ENCODE measurements around the gene DPP6.

DPP6 gene

DNA sequence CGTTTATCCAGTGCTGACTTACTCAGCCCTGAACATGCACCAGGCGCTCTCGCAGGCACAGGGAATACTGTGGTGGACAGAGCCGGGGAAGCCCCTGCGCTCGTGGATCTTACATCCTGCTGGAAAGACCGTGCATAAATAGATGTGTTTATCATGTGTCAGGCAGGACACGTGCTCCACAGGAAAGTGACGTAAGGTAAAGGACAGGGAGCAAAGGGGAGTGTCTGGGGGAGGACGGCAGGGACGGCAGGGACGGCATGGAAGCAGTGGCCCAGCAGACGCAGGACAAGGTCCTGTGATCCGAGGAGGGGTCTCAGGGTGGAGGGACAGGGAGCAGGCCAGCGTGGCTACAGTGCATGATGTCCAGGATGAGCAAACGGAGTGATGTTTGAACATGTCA lies 540.2 kb downstream of the DPP6 start:
- DNase-seq (ENCODE audit: low spot score), result no peak

DNA sequence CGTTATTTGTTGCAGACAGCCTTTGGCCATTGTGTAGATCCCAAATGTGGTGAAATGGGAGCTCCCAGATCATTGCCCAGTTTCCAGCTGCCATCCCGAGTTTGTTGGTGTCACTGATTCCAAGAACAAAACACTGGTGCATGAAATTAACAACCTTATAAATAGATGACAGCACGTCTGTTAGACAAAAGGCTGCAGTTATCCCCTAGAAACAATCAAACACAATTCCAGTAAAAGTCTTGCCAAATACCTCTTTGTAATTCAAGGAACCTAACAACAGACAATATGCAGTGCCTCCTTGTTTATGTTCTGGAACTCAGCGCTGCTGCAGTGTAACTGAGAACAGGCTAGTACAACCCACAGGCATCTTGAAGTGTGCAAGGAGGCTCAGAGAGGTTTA lies 546.2 kb downstream of the DPP6 start:
- no peak for DNase-seq (ENCODE audit: low spot score)

DNA sequence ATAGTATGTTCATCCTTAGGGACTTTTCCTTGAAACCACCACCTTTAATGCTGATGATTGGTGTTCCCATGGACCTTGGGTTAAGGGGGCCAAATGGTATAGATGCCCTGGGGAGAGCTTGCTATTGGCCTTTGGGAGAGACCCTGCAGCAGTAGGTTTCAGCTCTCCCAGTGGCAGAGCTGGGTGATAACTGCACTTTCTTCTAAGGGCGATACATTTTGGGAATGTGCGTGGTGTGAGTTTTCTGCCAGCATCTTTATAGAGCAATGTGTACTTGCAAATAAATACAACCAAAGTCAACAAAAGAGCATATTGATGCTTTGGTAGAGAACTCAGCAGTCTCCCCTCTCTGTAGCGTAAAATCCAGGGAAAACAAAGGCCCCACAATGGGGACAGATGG lies 546.7 kb downstream of the DPP6 start:
- no peak for DNase-seq (ENCODE audit: low spot score)

DNA sequence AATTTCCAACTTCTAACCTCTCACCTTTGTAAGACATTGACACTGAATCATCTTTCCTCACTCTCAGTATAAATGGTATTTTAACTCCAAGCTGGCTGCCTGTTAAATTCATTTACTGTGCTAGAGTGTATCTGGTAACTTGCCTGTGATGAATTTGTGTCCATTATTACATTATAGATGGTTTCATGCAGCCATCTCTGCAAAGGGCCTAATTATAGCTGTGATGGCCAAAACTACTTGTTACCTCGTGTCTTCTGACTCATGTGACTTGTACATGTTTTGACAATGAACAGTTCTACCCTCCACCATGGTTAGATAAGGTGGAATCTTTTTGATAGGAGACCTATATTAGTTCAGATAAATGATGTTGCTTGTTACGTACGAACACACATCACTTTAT lies 558.7 kb downstream of the DPP6 start:
- DNase-seq (ENCODE audit: low spot score), result no peak

DNA sequence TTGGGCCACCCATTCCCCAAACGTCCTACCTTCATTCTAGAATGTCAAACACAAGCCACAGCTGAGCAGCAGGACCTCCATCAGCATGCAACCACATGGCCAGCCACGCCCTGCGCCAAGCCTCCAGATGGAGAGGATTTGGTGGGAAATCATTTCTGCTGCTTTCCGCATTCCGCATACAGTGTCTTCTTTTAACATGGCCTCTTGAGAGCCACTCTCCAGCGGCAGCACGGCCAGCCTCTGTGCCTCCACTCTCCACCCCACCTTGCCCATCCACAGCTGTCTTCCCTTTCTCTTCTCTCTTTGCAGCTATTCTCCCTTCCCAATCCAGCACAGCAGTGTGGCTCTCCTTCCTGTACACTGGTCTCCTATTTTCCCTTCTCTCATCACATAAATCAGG lies 561.6 kb downstream of the DPP6 start:
- DNase-seq (ENCODE audit: low spot score), result no peak

DNA sequence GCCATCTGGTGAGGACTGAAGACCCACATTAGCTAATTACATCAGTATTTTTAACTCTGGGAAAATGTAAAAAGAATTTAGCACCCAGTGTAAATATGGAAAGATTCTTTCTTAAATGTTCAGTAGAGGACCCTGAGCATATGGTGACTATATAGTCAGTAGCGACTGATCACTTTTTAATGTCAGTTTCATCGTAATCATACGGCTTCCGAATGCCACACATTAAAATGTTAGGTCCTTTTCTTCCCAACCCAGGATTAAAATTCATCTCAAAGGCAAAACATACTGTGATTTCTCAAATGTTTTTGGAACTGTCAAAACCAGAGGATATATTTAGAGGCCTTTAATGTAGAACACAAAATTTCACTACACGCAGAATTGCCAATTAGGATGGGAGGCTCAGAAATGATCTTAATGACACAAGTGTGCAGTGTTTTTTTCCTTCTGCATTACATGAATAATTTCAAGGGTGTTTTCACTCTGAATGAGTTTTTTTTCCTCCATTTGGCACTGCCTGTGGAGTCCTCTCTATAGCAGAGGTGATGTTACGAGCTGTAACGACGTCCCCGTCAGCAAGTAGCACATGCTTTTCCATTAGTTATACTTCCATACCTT lies 568.0 kb downstream of the DPP6 start:
- DNase-seq (ENCODE audit: low spot score), result no peak

DNA sequence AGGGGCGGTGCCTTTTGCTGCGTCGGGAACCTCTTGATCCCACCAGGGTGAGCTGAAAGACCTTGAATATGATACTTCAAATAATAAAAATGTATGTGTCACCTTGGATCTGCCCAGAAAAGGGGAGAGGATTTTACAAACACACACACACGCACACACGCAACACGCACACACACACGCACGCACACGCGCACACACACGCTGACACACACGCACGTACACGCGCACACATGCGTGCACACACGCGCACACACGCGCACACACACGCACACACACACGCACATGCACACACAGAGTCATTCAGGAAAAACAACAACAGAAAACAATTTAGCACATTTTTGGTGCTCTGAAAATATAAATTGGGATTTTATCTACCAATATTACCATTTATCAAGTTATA lies 571.2 kb downstream of the DPP6 start:
- no peak for DNase-seq (ENCODE audit: low spot score)

DNA sequence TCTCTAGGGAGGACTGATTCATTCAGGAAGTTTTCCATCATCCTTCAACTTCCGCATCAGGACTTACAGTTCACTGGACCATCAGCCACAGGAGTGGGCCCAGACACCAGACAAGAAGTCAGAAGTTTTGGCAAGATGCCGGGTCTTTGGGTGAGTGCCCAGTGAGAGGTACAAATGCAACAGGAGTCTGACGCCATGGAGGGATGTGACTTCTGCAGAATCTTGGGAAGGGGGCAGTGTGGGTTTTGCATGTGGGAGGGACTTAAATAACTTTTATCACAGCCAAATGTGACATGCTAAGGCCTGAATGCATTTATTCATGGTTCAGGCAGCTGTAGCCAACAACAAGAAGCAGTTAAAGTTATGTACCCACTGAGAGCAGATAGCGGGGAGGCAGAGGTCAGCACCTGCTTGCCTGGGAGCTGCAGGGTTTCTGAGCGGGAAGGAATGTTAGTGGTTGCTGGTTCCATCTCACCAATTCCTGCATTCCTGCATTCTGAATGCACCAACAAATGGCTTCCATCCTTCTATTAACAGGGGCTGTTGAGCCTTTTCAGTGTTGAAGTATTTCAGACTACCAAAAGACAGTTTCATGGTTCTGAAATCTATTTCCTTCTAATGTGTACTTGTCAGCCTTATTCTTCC lies 575.6 kb downstream of the DPP6 start:
- DNase-seq (ENCODE audit: low spot score), result peak; percentile 34

DNA sequence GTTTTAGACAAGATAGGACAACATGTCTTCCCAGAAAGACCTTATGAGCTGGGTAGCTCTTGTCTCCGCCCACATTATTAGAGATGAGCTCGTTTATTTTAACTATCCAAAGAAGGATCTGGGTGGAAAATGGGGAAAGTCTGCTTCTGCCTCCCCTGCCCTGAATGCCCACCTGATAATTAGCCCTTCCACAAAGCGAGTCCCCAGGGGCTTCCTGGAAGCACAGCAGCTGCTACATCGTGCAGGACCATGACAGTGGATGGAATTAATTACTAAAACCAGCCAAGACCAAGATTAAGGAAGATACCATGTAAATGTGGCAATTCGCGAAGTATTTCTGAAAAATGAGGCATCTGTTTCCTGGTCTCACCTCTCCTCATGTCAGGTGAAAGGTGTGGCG lies 576.4 kb downstream of the DPP6 start:
- DNase-seq (ENCODE audit: low spot score), result no peak

DNA sequence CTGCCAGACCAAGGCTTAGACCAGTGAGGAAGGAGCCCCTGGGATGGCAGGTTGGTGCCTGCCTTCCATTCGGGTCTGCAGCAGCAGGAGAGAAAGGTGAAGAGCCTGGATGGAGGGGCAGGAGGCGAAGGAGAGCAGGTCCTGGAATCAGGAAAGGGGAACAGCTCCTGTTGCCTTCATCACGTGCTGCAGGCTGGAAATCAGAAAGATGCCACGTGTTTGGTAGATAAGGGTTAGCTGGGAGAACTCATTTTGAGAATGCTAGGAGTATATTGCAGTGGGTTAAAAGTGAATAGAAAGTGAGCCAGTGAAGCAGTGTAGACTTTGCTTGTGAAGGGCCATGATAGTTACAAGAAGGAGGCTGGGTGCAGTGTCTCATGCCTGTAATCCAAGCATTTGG lies 579.0 kb downstream of the DPP6 start:
- DNase-seq (ENCODE audit: low spot score), result no peak

DNA sequence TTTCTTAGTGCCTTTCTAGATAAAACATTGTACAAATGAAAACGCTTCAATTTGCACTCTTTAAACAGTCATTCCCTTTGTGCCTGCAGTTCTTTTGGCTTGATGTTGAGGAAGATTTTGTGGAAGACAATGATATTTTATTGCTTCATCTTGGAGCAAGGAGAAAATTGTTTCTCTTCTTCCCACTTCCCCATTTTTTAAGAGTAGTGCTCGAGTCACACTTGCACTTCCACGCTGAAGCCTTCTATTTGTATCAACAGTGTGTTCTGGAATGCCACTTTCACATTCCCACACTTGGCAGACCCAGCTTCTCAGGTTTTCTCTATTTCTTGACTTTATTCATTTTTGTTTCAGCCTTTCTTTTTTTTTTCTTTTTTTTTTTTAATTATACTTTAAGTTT lies 581.4 kb downstream of the DPP6 start:
- DNase-seq (ENCODE audit: low spot score), result no peak

DNA sequence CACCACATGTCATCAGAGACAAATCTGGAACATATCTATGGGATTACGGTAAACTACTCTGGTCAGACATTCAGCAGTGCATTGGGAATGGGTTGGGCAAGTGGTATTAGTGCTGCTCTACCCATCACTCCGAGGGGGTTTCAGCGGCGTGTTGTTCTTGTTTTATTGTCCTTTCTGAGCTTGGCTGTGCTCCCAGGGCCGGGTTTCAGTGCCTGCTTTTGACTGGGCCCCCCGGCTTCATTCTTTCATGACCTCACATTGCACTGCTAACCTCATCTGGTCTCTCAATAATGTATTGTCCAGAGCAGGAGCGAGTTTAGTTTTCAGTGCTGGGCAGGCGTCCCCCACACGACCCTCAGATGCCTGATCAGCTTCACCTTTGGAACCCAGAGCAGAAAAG lies 586.1 kb downstream of the DPP6 start:
- DNase-seq (ENCODE audit: low spot score), result no peak

DNA sequence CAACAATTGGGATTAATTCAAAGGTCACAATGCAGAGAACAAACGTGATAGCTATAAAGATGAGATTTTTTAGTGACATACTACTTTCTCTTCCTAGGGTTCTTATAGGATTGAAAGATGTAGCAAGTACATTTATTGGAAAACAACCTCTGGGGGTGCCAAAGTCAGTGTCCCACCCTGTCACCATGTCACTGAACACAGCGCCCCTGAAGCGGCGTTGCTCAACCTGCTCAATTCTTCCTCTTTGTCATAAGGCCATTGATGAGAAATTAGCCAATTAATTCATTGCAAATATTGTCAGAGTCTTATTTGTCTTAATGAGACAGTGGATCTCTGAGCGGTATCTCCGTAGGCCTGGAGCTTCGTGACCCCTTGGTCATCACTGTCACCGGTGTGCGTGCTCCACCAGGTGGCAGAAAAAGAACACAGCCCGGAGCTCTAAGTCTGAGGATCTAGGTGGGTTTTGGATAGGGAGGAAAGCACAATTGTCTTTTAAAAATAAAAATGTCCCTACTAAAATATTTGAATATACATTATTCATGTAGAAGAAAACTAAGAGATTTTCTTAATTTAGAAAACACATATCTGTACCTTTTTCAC lies 588.2 kb downstream of the DPP6 start:
- DNase-seq (ENCODE audit: low spot score), result peak; percentile 55

DNA sequence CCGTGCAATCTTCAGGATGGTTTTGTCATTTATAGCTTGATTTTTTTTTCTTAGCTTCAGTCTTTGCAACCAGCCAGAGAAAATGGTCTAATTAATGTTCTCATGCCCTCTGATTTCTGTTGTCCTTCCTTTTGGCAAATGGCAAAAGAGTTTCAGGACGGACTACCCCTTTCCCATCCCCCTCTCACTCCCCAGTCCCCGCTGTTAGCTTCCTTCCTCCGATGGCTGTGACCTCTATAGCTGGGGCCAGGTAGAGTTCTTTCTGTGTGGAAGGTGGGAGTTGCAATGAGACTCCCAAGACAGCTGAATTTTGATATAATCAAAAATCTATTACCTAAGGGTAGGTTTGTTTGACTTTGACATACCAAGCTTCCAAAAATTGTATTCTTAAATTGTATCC lies 588.7 kb downstream of the DPP6 start:
- DNase-seq (ENCODE audit: low spot score), result no peak

DNA sequence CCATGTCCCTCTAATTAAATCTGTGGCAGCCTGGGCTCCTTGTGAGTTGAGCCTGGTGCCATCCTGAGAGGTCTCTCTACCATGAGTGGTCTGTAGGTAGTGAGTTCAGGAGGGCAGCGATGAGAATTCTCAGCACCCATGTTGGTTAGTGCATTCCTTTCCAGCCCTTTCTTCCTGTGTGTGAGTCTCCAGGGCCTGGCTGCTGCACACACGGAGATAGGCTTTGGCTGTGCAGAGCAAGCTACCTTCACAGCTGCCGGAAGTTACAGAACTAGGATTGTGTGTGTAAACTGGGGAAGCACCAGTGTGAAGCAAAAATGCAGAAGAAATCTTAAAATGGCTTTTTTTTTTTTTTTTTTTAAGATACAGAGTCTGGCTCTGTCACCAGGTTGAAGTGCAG lies 592.2 kb downstream of the DPP6 start:
- DNase-seq (ENCODE audit: low spot score), result no peak

DNA sequence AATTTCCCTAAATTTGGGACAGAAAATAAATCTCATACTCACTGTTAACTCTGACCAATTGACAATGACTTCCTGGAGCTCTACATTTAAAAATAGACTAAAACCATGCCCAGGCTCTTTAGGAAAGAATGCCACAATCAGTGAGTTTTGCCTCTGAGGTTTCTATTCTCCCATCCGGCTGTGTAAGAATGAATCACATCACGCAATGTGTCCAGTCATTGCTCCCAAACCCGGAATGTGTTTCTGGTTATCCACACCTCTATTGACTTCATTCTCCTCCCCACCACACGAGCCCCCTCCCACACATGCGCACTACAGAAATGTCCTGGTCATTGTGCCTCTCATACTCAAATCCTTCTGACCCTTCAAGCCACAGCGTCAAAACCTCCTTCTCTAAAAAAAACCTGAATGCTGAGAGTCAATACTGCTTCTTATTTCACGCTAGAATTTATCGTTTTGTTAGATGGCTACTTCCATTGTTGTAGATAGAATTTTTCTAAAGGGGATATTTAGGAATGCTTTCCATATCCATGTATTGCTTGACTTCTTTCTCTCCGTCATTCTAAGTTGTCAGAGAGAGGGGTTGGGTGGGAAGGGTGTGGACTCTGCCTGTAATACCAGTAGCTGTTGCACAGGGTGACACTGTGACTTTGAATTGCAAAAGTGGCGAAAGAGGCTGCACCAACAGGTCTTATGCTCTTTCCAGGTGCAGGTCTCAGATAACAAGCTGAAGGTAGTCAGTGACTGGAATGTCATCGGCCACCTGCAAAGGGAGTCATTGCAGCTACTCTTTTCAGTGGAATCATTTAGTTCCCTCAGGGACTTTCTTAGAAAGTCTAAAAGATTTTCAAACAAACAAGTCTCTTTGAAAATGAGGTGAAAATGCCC lies 594.2 kb downstream of the DPP6 start:
- DNase-seq (ENCODE audit: low spot score), result no peak

DNA sequence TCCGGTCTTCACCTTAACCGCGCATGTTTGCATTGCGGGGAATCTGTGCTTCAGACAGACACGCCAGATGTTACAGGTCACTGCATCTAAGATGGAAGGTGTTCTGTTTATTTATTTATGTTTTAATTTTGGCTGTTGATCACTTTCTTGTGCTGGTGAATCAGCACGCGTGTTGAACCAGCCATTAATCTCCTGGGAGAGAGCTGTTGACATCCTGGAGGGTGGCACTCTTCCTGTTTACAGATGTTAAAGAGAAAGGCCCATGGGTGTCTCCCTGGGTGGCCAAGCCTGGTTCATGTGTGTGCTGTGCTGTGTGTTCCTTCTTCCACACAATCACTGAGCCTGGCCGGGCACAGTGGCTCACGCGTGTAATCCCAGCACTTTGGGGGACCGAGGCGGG lies 595.4 kb downstream of the DPP6 start:
- no peak for DNase-seq (ENCODE audit: low spot score)

DNA sequence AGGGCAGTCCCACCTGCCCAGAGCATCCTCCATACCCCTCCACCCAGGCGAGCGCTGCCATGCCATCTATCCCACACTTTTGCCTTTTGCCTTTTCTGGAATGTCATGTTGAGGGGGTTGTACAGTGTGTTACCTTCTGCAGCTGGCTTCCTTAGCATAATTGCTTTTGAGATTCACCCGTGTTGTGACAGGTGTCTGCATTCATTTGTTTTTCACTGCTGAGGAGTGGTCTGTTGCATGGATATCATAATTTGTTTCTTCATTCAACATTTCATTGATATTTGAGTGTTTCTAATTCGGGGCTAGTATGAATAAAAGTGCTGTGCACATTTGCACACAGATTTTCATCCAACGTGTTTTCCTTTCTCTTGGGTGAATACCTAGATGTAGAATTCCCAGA lies 596.8 kb downstream of the DPP6 start:
- DNase-seq (ENCODE audit: low spot score), result no peak

DNA sequence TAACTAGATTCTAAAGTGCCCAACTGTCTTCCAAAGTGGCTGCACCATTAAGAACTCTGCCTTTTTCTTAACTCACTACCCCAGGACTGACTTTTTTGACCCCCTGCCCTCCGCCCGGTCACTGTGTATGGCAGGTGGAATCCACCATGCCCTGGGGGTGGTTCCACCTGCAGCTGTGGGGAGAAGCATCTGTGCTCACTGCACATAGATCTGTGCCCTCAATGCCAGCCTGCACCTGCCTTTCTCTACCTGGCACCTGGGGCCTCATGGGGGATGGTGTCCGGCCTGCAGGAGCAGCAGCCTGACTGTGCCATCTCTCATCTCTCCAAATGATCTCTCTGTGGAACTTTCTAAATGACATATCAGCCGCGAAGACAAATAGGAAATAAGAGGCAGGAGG lies 597.2 kb downstream of the DPP6 start:
- DNase-seq (ENCODE audit: low spot score), result no peak

DNA sequence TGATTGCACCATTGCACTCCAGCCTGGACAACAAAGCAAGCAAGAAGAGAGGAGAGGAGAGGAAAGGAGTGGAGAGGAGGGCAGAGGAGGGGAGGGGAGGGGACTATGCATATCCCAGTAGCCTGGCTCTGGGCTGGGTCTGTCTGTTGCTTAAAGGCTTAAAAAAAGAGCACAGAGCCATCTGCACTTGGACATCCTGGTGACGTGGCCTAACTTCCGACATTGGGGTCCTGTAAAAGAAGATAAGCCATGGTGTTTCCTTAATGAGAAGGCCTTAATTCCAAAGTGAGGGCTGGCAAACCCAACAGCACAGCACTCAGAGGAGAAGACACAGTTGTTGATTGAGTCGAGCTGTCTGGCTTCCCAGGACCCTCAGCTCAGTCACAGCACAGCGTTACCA lies 598.1 kb downstream of the DPP6 start:
- DNase-seq (ENCODE audit: low spot score), result no peak

DNA sequence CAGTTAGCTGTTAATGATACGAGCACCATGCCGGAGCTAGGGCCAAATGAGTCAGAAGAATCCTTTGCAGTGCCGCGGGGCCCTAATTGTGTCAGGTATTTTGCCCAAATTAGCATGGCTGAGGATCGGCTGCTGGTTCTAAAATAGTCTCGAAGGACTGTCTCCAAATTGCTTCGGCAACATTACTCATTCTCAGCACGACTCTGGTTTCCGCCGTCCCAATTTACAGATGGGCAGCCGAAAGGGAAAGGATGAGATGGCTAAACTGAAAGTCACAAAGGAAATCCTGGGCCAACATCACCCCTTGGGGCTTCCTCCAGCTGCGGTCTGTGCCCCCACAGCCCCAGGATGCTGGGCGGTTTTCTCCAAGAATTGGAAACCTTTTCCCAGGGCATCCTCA lies 599.3 kb downstream of the DPP6 start:
- DNase-seq (ENCODE audit: low spot score), result no peak

DNA sequence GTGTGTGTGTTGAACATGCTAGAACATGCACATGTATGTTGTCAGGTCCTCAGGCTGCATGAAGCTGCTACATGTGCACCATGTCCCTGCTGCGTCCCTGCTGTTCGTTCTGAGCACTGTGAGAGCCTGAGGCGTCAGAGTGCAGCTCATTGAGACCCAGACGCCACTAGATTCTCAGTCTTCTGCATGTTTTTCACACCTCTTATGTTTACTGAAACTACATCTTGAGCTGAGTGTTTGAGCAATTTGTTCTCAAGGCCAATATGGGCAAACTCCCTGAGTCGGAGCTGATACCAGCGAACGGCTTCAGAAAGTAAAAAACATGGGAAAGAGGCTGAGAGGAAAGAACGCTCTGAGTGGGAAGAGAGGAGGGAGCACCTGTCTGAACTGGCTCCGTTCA lies 600.4 kb downstream of the DPP6 start:
- no peak for DNase-seq (ENCODE audit: low spot score)

DNA sequence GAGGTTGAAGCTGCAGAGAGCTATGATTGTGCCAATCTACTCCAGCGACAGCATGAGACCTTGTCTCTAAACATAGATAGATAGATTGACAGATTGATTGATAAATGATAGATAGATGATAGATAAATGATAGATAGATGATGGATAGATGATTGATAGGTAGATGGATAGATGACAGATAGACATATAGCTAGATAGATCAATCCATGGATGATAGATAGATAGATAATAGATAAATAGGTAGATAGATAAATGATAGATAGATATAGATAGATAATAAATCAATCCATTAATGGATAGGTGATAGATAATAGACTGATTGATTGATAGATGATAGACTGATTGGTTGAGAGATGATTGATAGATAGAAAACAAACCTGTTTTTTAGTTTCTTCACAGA lies 601.1 kb downstream of the DPP6 start:
- DNase-seq (ENCODE audit: low spot score), result no peak

Data from cerebellar cortex (tissue), 1 donor.